SK-N-SH treated with all-trans-retinoic acid at 6 μM for 48 hours (cell line): ENCODE results near the gene ST8SIA2.

Source experiments
- ARNTL ChIP-seq: fragments of 450-650 bp; formaldehyde crosslinking; IDR thresholded peaks from 2 replicates; pipeline ENCODE4 v1.5.0; 2020; ENCODE audit warnings: low read depth, mild to moderate bottlenecking, moderate library complexity, borderline replicate concordance
- CREB5 ChIP-seq: fragments of 250-450 bp; sonication (Bioruptor Pico); IDR thresholded peaks from 2 replicates; pipeline ENCODE4 v1.5.1; 2020; ENCODE audit warnings: low read depth, mild to moderate bottlenecking, moderate library complexity
- CSDC2 ChIP-seq: fragments of 250-450 bp; sonication (Bioruptor Pico); IDR thresholded peaks from 2 replicates; pipeline ENCODE4 v1.5.0; 2020; ENCODE audit warnings: mild to moderate bottlenecking, moderate library complexity
- ESRRG ChIP-seq: fragments of 250-450 bp; sonication (Bioruptor Pico); IDR thresholded peaks from 2 replicates; pipeline ENCODE4 v1.6.1; 2021; ENCODE audit warnings: mild to moderate bottlenecking
- RARB ChIP-seq: fragments of 250-450 bp; sonication (Bioruptor Pico); IDR thresholded peaks from 2 replicates; pipeline ENCODE4 v1.8.0; 2021; ENCODE audit warnings: mild to moderate bottlenecking, moderate library complexity
- SNAI2 ChIP-seq: fragments of 250-450 bp; sonication (Bioruptor Pico); IDR thresholded peaks from 2 replicates; pipeline ENCODE4 v1.5.0; 2020; ENCODE audit warnings: mild to moderate bottlenecking, moderate library complexity
- TCF4 ChIP-seq: fragments of 250-450 bp; sonication (Bioruptor Pico); IDR thresholded peaks from 2 replicates; pipeline ENCODE4 v1.8.0; 2021; ENCODE audit warnings: mild to moderate bottlenecking, moderate library complexity, borderline replicate concordance
- ZFP3 ChIP-seq: fragments of 250-450 bp; sonication (Bioruptor Pico); IDR thresholded peaks from 2 replicates; pipeline ENCODE4 v1.5.0; 2020; ENCODE audit warnings: mild to moderate bottlenecking, moderate library complexity
- ZFP30 ChIP-seq: fragments of 450-650 bp; formaldehyde crosslinking; IDR thresholded peaks from 2 replicates; pipeline ENCODE4 v1.5.0; 2022; ENCODE audit warnings: mild to moderate bottlenecking, moderate library complexity
- ZNF8 ChIP-seq: fragments of 450-650 bp; formaldehyde crosslinking; IDR thresholded peaks from 2 replicates; pipeline ENCODE4 v1.5.0; 2020; ENCODE audit warnings: mild to moderate bottlenecking, moderate library complexity
- TF ChIP-seq, protein P1 (sequence below): fragments of 250-450 bp; sonication (Bioruptor Pico); IDR thresholded peaks from 2 replicates; pipeline ENCODE4 v1.5.1; 2021; ENCODE audit warnings: mild to moderate bottlenecking, moderate library complexity

DNA sequence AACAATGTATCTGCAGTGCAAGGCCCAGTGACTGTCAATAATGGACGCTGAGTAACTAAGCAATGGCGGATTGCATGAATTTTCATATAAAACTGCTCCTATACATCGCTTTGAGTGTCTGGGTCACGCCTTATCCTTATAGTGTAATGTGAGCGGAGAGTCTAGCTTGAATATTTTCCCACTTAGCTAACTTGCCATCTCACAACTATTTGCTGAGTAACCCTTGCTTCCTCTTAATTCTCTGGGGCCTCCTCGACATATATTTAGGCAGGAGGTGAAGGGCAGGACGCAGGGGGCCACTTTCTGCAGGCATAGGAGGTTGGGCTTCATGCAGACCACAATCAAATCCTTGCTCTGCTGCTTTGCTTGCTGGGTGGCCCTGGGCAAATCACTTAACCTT is 24.0 kb downstream of the ST8SIA2 start:
- TF ChIP-seq ZFP30: no peak
- TF ChIP-seq RARB: no peak
- no peak for TF ChIP-seq CSDC2 (CRISPR knock-in tag)
- TF ChIP-seq, protein P1, sequence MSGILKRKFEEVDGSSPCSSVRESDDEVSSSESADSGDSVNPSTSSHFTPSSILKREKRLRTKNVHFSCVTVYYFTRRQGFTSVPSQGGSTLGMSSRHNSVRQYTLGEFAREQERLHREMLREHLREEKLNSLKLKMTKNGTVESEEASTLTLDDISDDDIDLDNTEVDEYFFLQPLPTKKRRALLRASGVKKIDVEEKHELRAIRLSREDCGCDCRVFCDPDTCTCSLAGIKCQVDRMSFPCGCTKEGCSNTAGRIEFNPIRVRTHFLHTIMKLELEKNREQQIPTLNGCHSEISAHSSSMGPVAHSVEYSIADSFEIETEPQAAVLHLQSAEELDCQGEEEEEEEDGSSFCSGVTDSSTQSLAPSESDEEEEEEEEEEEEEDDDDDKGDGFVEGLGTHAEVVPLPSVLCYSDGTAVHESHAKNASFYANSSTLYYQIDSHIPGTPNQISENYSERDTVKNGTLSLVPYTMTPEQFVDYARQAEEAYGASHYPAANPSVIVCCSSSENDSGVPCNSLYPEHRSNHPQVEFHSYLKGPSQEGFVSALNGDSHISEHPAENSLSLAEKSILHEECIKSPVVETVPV (CRISPR knock-in tag): no peak
- TF ChIP-seq ZFP3 (CRISPR knock-in tag): no peak
- TF ChIP-seq CREB5 (CRISPR knock-in tag): no peak
- no peak for TF ChIP-seq ZNF8 (CRISPR knock-in tag)
- no peak for TF ChIP-seq TCF4 (CRISPR knock-in tag)
- TF ChIP-seq SNAI2: no peak
- no peak for TF ChIP-seq ARNTL (CRISPR knock-in tag)
- TF ChIP-seq ESRRG (CRISPR knock-in tag): no peak
